ENCODE results near the gene ZW10.
"Not testable (repeated sequence)": the region's sequence is repeated elsewhere in the genome, so short reads cannot be mapped to it uniquely, and the experiment has no call there.

Gene ZW10

GRCh38 chr11:113736323-113736722 is 37.2 kb downstream of the ZW10 start:
- no peak for DNase-seq

- no peak for DNase-seq
Measured at GRCh38 chr11:113732092-113732491, 41.4 kb downstream of the ZW10 start.

- peak; percentile 39 for DNase-seq
Measured at GRCh38 chr11:113730887-113731726, 42.4 kb downstream of the ZW10 start.

- no peak for DNase-seq
Measured at GRCh38 chr11:113729456-113729855, 44.0 kb downstream of the ZW10 start.

- no peak for DNase-seq
Measured at GRCh38 chr11:113728814-113729213, 44.7 kb downstream of the ZW10 start.

- no peak for DNase-seq
Measured at GRCh38 chr11:113725913-113726312, 47.6 kb downstream of the ZW10 start.

GRCh38 chr11:113725407-113725806 is 48.1 kb downstream of the ZW10 start:
- DNase-seq = no peak

- DNase-seq = no peak
Measured at GRCh38 chr11:113724778-113725177, 48.7 kb downstream of the ZW10 start.

GRCh38 chr11:113723787-113724186 is 49.7 kb downstream of the ZW10 start:
- no peak for DNase-seq

GRCh38 chr11:113722934-113723333 is 50.6 kb downstream of the ZW10 start:
- DNase-seq = no peak

GRCh38 chr11:113722221-113722620 is 51.3 kb downstream of the ZW10 start:
- DNase-seq = no peak

- no peak for DNase-seq
Measured at GRCh38 chr11:113721462-113722066, 51.9 kb downstream of the ZW10 start.

- DNase-seq = not testable (repeated sequence)
Measured at GRCh38 chr11:113720478-113720877, 53.0 kb downstream of the ZW10 start.

GRCh38 chr11:113715882-113716625 is 57.4 kb downstream of the ZW10 start:
- DNase-seq = no peak

- no peak for DNase-seq
Measured at GRCh38 chr11:113715273-113715672, 58.2 kb downstream of the ZW10 start.

- no peak for DNase-seq
Measured at GRCh38 chr11:113710989-113711388, 62.5 kb downstream of the ZW10 start.

GRCh38 chr11:113705871-113706655 is 67.4 kb downstream of the ZW10 start, which contains the start of gene TMPRSS5:
TSS of gene TMPRSS5 (minus strand) at chr11:113706308. CDS start at chr11:113706224, 84 bp downstream.
- DNase-seq = no peak

GRCh38 chr11:113703551-113703950 is 69.9 kb downstream of the ZW10 start:
- DNase-seq = not testable (repeated sequence)

GRCh38 chr11:113701491-113701890 is 72.0 kb downstream of the ZW10 start:
- DNase-seq = no peak

GRCh38 chr11:113698515-113698914 is 75.0 kb downstream of the ZW10 start:
- DNase-seq = no peak

GRCh38 chr11:113697756-113698407 is 75.6 kb downstream of the ZW10 start:
- DNase-seq = no peak

- DNase-seq = no peak
Measured at GRCh38 chr11:113697111-113697510, 76.4 kb downstream of the ZW10 start.

Measured in COR-L47 (cell line).